ENCODE results near the gene TACC2.

DNA sequence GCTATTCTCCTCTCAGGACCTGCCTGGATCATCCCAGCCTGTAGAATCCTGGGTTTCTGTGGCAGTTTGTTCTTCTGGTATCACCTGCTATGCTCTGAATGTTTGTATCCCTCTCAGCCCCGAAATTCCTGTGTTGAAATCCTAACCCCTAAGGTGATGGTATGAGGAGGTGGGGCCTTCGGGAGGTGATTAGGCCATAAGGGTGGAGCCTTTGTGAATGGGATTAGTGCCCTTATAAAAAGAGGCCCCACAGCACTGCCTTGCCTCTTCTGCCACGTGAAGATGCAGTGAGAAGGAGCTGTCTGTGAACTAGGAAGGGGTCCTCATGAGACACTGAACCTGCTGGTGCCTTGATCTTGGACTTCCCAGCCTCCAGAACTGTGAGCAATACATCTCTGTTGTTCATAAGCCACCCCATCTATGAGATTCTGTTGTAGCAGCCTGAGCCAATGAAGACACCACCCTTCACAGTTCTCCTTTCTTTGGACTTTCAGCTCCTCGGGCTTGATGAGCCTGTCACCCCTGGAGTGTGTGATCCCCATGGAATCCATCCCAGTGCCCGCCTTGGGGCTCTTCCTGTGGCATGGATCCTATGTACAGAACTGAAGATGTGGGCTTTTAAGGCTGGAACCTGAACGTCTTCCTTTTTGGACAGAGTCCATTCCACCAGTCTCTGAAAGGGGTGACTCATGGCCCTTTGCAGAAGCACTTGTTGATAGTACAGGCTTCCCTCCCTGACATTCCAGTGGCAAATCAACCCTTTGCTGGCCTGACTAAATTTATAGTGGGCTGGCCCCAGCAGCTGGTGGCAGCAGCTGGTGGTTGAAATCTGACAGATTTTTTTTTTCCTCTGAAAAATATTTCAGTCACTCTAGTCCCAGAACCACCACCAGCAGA lies 138.0 kb downstream of the TACC2 start:
- TF ChIP-seq, protein P1, sequence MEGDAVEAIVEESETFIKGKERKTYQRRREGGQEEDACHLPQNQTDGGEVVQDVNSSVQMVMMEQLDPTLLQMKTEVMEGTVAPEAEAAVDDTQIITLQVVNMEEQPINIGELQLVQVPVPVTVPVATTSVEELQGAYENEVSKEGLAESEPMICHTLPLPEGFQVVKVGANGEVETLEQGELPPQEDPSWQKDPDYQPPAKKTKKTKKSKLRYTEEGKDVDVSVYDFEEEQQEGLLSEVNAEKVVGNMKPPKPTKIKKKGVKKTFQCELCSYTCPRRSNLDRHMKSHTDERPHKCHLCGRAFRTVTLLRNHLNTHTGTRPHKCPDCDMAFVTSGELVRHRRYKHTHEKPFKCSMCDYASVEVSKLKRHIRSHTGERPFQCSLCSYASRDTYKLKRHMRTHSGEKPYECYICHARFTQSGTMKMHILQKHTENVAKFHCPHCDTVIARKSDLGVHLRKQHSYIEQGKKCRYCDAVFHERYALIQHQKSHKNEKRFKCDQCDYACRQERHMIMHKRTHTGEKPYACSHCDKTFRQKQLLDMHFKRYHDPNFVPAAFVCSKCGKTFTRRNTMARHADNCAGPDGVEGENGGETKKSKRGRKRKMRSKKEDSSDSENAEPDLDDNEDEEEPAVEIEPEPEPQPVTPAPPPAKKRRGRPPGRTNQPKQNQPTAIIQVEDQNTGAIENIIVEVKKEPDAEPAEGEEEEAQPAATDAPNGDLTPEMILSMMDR (IDR thresholded peaks at IDR 0.05) = no peak
- TF ChIP-seq POLR2A (IDR thresholded peaks at IDR 0.05) = no peak
